ENCODE results near the gene PHACTR3.
A peak's percentile ranks its signal among the peaks of the same experiment; 100 is the strongest.
"Not testable (repeated sequence)": the region's sequence is repeated elsewhere in the genome, so short reads cannot be mapped to it uniquely, and the experiment has no call there.

The PHACTR3 gene

DNA sequence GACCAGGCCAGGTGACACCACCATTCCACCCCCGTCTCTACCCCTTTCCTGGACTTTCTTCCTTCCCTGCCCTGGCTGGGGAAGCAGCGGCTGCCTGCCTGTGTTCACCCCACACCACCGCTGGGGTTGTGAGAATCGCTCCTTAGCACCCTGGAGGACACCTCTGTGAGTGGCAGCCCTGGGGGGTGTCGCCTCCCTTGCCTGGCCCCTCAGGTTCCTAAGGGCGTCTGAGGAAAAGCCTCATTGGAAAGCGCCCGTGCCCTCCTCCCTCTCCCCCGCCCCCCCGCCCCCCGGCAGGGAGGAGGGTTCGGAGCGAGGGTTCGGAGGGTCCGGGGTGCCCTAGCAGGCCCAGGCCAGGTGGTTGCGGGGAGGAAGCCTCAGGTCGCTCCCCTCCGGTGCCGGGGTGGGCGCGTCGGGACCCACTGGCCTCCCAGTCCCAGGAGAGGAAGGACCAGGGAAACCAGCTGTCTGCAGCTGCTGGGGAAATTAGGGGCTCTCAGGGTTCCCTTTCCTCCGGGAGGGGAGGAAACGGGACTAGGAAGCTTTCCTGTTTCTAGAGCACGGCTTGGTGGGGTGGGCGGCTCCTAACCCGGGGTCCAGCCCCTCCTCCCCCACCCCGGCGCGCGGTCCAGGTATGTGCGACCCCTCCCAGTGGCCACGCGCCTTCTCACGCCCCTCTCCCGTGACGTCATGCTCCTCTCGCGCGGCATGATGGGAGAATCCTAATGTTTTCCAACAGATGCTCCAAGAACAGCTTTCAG is at the start of gene PHACTR3:
PHACTR3 (plus strand) TSS at position 760 of the 761 bp plus-strand sequence. CDS start 475 bp downstream, outside the sequence.
- no peak for DNase-seq (ENCODE audit: low read depth in 3 of 3)

DNA sequence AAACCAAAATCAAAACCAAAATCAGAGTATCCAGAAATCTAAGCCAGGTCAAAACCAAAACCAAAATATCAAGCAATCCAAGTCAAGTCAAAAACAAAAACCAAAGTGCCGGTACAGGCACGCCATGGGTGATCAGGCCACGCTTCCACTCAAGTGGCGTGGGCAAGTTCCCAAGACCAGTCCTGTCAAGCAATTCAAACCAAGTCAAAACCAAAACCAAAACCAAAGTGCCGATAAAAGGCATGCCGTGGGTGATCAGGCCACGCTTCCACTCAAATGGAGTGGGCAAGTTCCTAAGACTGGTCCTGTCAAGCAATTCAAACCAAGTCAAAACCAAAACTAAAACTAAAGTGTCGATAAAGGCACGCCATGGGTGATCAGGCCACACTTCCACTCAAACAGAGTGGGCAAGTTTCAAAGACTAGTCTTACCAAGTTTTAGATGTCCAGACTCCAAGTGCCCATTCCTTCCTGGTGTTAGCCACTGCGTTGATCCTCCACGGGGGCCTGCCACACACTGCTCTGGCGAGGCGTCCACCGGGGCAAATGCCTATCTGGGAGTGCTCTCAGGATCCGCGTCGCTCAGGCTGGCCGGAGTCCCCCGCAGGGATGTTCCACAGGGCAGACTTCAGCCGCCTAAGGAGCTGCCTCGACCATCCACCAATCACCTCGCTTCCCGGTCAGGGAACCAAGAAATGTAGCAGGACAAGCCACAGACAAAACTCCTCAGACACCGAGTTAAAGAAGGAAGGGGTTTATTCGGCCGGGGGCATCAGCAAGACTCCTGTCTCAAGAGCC is 46.4 kb upstream of the PHACTR3 start:
- DNase-seq (ENCODE audit: low read depth in 3 of 3): not testable (repeated sequence)

DNA sequence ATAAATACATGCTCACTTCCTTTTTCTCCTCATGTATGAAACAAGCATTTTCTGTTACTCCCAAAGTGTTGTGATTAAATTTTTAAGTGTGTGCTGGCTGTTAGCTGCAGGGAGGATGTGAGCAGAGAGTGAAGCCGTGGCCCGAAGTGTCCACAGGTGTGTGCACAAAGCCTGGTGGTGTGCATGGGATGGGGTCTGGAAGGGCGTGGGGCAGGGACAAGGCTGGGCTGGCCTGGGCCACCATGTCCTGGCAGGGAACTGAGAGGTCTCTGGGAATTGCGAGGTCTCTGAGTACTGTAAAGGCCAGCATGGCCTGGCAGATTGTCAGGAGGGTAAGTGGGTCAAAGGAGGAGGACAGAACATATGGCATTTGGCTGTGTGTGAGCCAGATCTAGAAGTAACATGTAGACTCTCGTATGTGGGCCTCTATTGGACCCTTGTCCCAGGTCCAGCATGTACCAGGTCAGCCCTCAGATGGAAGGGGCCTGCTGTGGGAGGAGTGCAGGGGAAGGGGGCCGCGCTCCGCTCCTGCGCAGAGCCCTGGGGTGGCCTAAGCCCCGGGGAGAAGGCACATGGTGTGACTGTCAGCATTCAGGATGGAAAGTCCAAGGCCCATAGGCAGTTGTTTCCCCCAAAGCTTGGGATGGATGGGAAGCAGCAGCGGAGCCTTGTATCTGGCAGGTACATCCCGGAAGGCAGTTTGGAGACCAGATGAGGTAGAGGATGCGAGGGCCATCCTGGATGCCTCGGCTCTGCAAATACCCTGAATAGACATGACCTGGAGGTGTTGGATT is 45.1 kb upstream of the PHACTR3 start:
- no peak for DNase-seq (ENCODE audit: low read depth in 3 of 3)

DNA sequence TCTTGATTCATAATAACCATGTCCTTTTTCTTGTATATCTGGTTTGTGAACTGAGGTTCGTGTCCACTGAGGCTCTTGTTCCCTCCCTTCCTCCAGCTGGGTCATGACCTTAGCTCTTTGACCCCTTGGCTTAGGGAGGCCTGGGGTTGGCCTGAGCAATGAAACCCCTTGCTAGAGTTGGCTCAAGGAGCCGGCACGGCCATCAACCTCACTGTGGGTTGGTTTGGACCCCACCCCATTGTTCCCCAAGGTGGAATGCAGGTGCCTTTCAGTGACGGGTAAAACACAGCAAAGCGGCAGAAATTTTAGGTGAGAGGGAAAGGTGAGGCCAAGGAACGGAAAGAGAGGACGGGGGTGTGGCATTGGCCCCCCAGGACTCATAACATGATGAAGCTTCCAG is 44.5 kb upstream of the PHACTR3 start:
- no peak for DNase-seq (ENCODE audit: low read depth in 3 of 3)

DNA sequence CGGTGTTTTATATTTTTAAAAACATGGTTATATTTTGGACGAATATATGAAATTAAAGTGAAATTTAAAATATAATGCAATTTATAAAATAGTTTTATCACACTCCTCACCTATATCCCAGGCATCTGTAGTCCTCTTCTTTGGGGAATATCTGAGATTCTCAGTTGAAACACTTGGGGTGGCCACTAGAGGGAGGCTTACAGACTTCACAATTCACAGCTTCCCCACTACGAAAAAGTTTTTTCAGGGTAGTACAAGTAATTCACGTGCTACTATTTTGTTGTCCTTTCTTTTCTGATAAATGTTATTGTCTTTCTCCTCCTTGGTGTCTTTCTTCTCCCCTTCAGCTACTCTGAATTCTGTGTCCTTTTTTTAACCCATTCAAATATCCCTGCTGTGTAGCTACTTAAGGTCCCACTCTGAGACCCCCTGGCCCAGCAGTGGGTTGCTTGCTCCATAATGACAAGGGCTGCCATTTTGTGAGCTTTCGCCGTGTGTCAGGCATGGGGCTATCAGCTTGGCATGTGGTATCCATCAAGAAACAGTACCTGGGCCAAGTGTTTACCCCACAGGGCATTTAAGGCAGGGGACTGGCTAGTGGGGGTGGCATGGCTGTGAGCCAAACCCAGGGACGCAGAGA is 43.6 kb upstream of the PHACTR3 start:
- DNase-seq (ENCODE audit: low read depth in 3 of 3): no peak

DNA sequence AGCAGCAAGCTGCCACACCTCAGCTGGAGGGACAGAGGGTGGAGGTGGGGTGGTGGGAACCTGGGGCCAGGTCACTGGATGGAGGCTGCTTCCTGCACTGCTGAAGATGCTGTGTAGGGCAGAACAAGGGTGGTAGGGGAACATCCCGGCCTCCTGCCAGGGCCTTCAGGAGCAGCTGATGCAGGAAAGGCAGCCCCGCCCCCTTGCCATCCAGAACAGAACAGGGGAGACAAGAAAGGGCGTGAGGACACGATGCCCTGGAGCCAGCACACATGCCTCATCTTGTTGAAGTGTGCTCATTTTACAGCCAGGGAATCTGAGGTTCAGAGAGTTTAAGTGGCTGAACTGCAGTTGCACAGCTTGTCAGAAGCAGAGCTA is 43.1 kb upstream of the PHACTR3 start:
- DNase-seq (ENCODE audit: low read depth in 3 of 3): no peak

DNA sequence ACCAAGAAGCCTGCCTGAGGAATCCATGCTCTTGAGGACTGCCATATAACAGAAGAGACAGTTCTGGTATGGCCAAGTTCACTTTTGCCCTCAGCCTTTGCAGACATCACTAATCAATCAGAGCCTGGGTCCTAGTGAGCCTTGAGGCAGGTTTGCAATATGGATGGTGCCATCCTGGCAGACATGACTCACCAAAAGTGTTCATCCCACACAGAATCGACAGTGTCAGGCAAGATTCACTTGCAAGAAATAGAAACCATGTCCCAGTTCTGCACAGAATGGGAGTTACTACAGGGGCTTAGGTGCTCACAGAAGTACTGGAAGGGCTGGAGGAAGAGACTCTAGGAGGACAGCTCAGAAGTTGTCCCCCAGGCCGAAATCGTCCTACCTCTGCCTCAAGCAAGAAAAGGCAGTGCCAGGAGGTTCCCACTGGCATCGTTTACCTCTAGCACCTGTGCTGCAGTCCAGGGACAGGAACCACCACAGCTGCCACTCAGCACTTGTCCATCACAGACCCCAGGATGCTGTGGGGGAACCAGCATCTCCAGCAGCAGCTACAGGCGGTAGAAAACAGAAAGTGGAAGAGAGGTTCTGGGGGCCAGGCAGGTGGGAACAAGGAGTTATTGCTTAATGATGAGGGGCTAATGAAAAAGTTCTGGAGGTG is 42.6 kb upstream of the PHACTR3 start:
- no peak for DNase-seq (ENCODE audit: low read depth in 3 of 3)

DNA sequence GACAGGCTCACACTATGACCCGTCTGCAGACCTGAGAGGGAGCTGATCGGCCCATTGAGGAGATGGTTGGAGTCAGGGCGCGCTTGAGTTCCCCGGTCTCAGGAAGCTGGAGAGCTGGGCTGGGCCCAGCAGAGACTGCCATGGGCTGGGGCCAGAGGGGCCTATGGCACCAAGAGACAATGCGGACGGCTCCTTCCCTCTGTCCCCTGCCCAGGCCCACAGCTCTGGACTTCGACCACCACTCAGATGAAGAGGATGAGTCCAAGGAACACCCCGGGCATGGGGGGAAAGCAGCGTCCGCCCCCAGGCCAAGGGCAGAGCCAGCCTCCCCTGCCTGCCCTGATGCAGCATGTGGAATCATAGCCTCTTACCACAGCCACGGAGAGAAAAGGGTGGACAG is 40.2 kb upstream of the PHACTR3 start:
- no peak for DNase-seq (ENCODE audit: low read depth in 3 of 3)

DNA sequence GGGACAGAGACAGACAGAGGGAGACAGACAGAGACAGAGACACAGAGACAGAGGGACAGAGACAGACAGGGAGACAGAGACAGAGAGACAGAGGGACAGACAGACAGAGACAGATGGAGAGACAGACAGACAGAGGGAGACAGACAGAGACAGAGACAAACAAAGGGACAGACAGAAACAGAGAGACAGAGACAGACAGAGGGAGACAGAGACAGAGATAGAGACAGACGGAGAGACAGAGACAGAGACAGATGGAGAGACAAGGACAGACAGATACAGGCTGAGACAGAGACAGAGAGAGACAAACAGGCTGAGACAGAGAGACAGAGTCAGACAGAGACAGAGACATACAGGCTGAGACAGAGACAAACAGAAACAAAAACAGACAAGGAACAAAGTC is 39.4 kb upstream of the PHACTR3 start:
- no peak for DNase-seq (ENCODE audit: low read depth in 3 of 3)

DNA sequence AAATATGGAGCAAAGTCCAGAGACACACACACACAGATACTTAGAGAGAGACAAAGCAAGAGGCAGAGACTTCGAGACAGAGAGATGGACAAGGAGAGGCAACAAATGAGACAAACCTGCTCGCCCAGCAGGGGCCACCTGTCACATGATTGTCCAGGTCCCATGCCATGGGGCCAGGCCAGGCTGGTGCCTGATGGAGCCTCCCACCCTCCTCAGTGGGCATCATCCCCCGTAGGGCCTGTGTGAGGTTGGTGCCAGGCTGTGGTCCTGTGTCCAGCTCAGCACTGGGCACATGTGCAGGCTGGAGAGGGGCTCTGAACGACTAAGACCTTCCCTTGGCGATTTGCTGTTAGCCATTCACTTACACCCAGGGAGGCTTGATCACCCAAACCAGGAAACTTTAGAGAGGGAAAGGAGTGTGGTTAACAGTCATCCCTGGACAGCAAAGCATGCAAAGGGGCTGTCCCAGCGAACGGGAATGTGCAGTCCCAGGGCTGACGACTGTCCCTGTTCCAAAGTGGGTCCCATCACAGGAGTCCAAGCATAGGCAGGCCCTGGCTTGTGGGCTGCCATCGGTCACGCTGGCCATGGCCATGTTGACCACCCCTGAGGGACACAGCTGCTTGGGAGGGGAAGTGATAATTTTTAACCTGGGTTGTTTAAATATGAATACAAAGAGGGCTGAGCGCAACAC is 38.4 kb upstream of the PHACTR3 start:
- DNase-seq (ENCODE audit: low read depth in 3 of 3): no peak

DNA sequence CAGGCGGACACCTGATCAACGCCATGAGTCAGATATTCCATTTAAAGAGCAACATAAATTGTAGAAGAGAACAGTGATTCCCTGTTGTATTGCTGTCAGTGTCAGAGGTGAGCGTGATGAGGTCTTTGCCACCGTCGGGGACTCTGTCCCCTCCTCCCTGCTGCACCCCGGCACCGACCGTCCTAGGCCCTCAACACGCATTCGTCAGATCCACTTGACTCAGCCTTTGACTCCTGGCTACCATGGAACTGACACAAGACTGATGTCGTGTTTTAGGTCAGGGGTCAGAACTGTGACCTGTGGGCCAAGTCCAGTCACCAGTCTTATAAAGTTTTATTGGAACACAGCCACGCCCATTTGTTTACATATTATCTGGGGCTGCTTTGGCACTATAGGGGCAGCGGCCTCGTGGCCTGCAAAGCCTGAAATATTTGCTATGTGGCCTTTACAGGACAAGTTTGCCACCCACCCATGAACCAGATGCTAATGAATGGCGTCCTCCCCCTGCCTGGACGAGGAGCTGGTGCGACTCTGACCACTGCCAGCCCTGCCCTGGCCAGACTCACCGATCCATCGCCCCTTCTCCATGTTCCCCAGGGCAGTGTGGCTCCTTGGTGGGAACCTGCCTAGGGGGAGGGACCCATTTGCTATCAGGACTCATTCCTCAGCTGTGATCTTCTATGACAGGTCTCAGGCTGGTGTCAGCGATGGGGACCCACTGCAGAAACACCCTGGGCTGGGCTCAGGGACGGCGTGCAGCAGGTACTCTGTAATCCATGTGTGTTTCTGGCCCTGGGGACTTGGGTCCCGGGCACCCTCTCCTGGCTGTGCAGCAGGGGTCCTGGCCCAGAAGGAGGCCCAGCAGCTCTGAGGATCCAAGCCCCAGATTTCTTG is 37.5 kb upstream of the PHACTR3 start:
- DNase-seq (ENCODE audit: low read depth in 3 of 3): no peak

DNA sequence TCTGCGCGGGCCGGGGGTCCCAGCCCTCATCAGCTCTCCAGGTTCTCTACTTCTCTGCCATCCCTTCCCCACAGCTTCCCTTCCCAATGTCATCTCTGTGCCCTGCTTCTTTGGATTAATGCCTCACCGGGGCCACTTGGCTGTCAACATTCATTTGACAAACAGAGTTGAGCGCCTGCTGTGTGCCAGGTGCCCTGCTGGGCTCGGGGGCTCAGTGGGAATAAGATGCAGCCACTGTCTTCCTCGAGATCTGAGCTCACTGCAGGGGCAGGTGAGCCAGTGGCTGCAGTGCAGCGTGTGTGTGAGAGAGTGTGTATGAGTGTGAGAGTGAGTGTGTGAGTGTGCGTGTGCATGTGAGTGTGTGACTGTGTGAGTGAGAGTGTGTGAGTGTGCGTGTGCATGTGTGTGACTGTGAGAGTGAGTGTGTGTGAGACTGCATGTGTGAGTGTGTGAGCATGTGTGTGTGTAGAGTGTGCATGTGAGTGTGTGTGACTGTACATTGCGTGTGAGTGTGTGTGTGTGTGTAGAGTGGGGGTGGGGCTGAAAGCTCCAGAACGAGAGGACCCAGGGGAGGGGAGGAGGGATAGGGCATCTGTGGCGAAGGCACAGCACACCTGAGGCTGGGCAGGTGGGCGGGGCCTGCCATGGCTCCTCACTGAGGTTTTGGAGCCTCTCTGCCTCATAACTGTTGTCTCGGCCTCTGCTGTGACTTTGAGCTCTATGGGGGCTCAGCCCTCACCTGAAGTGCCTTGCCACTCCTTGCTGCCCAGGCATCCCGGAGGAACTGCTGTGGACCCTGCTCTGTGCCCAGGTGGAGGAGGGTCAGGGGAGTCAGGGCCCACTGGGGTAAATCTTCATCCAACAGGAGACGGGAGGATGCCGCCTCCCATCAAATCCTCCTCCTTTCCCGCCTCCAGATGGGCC is 36.5 kb upstream of the PHACTR3 start:
- no peak for DNase-seq (ENCODE audit: low read depth in 3 of 3)

DNA sequence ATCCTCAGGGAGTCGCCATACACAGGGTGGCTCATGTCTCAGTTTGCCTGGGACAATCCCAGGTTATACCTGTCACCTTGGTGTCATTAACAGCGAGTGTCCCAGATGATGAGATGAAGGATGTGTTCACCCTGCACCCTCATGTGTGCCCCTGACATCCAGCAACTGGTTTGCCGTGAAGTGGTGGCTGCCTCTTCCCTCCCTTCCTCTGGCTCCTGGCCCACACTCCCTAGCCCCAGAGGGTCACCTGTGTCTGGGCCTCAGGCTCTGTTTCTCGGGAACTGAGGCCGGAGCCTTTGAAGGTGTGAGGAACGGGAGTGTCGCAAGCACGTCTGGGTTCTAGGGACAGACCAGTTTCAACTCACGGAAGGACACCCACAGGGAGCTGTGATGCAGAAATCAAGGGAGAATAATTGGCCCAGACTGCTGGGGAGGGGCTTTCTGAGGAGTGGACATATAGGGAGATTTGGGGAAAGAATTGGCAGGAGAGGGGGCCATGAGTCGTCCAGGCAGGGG is 35.8 kb upstream of the PHACTR3 start:
- DNase-seq (ENCODE audit: low read depth in 3 of 3): no peak

DNA sequence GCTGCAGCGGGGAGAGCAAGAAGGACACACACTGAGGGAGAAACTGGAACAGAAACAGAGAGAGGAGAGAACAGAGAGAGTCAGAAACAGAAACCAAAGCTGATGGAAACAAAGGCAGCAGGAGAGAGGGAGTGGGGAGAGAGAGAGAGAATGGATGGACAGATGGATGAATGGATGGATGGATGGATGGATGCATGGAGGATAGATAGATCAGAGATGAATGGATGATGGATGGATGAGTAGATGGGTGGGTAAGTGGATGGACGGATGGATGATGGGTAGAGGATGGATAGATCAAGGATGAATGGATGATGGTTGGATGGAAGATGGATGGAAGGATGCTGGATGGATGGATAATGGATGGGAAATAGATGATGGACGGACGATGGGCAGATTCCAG is 35.0 kb upstream of the PHACTR3 start:
- no peak for DNase-seq (ENCODE audit: low read depth in 3 of 3)

DNA sequence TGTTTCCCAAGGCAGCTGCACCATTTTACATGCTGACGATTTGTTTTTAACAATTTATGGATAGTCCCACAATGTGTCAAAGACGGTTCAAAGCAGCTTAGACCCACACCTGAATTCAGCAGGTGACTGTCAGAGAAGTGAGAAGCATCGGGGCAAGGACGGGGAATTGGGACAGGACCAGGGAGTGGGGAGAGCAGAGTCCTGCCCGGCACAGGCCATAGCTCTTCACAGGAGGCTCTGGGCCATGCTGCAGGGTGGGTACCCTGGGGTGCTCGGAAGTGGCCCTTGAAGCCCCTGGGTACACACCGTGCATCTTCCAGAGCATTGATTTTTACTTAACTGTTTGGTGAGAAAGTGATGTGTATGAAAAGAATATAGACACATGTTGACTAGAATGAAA is 33.2 kb upstream of the PHACTR3 start:
- DNase-seq (ENCODE audit: low read depth in 3 of 3): no peak

DNA sequence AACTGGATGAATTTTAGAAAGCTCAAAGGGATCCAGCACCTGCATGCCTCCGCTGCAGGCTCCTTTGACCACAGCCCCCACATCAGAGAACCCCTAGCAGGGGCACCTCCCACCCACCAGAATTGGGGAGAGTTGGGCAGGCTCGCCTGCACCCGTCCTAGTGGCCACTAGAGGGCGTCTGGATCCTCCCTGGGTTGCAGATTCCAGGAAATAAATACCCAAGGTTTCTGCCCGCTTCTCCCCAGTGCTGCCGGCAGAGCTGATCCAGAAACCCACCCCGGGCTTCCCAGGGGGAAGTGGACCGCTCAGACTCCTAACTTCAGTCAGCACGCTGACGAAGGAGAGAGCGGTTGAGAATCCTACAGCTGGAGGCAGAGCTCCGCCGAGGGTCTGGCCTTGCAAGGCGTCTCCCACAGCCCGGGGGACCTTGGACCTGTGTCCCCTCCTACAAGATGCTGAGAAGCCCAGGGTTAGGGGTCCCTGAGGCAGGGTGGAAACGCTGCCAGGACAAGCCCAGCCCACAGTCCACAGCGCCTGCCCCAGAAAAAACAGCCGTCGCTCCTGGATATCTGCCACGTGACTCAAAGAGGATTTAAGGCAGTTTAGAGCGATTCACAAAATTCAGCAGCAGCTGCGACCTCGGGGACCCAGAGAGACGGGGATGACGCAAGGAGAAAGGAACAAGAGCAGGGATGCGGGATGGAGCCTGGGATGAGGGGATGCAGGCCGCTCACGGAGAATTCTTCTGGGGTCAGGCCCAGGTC is 32.6 kb upstream of the PHACTR3 start:
- peak; percentile 16 to 28 (median 16) for DNase-seq (ENCODE audit: low read depth in 3 of 3)

DNA sequence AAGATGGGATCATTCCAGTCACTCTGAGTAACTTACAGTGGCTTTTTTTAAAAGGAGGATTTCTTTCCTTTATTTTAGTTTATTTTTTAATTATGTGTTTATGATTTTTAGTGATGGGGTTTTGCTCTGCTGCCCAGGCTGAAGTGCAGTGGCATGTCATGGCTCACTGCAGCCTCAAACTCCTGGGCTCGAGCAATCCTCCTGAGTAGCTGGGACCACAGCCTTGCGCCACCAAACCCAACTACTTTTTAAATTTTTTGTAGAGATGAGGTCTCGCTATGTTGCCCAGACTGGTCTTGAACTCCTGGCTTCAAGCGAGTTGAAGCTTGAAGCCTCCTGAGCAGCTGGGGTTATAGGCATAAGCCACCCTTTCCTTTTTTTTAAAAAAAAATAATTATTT is 31.8 kb upstream of the PHACTR3 start:
- no peak for DNase-seq (ENCODE audit: low read depth in 3 of 3)

DNA sequence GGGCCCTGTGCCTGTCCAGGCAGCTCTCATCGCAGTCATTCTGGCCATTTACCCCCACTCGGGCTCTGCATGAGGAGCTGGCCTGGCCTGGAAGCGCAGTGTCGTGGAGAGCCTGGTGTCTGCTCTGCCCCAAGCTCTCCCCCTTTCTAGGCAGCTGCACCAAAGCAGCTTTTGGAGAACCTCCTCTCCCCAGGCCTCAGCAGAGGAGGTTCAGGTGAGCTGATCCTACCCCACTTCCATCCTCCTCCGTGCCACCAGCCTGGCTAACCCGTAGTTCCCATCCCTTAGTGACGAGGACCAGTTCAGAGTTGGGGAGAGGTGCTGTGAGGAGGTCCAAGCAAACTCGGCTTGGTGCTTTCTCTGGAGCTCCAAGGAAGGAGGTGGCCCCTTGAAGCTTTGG is 30.5 kb upstream of the PHACTR3 start:
- DNase-seq (ENCODE audit: low read depth in 3 of 3): no peak
